GM12878 (cell line): ENCODE data around the gene CFAP45. TPM values are rescaled to one million over a fixed set of nuclear protein-coding genes. Genes with fewer than 3 reads are reported as not detected.

ENCODE experiments used
- ASH2L ChIP-seq: fragments of 300-600, 200-600 bp; sonication (generic); IDR thresholded peaks from 2 replicates; pipeline ENCODE4 v1.6.1; 2017; ENCODE audit warnings: low read depth, mild to moderate bottlenecking, borderline replicate concordance
- ATF3 ChIP-seq: IDR thresholded peaks from 2 replicates; pipeline ENCODE4 v1.6.1; 2011; ENCODE audit warnings: low read depth, mild to moderate bottlenecking, low read length, moderate library complexity, borderline replicate concordance; ENCODE audit errors: extremely low read depth
- BCL3 ChIP-seq: IDR thresholded peaks from 2 replicates; pipeline ENCODE4 v1.6.1; 2011; ENCODE audit warnings: borderline replicate concordance, low read depth, mild to moderate bottlenecking, moderate library complexity, low read length; ENCODE audit not compliant: insufficient read depth, poor library complexity, severe bottlenecking
- CBX3 ChIP-seq: fragments of 200-600 bp; sonication (generic); IDR thresholded peaks from 2 replicates; pipeline ENCODE4 v1.6.1; 2016; ENCODE audit warnings: low read depth, borderline replicate concordance
- CBX5 ChIP-seq: sonication (generic); IDR thresholded peaks from 2 replicates; pipeline ENCODE4 v1.6.1; 2016; ENCODE audit warnings: low read depth, moderate library complexity, mild to moderate bottlenecking, inconsistent platforms
- CREB1 ChIP-seq: IDR thresholded peaks from 2 replicates; pipeline ENCODE4 v1.6.1; 2012; ENCODE audit warnings: low read depth, mild to moderate bottlenecking, inconsistent platforms
- FOXM1 ChIP-seq: IDR thresholded peaks from 2 replicates; pipeline ENCODE4 v1.6.1; 2012; ENCODE audit warnings: low read depth, mild to moderate bottlenecking, inconsistent platforms, low read length, moderate library complexity
- IKZF1 ChIP-seq: fragments of 450-650 bp; conservative IDR thresholded peaks from 2 replicates; pipeline ENCODE4 v1.6.1; 2017; ENCODE audit warnings: antibody characterized with exemption, mild to moderate bottlenecking
- JUNB ChIP-seq: IDR thresholded peaks from 2 replicates; pipeline ENCODE4 v1.6.1; 2016; ENCODE audit warnings: antibody characterized with exemption, mild to moderate bottlenecking
- KLF5 ChIP-seq: fragments of 450-650 bp; IDR thresholded peaks from 2 replicates; pipeline ENCODE4 v1.6.1; 2014; ENCODE audit warnings: mild to moderate bottlenecking; ENCODE audit not compliant: partially characterized antibody
- LARP7 ChIP-seq: fragments of 450-650 bp; IDR thresholded peaks from 2 replicates; pipeline ENCODE4 v1.6.1; 2017; ENCODE audit warnings: mild to moderate bottlenecking
- MTA3 ChIP-seq: IDR thresholded peaks from 2 replicates; pipeline ENCODE4 v1.6.1; 2012; ENCODE audit warnings: low read length, inconsistent platforms, borderline replicate concordance
- MYB ChIP-seq: fragments of 150-350 bp; IDR thresholded peaks from 2 replicates; pipeline ENCODE4 v1.6.1; 2014; ENCODE audit warnings: mild to moderate bottlenecking, low read depth, low read length, borderline replicate concordance
- RAD51 ChIP-seq: fragments of 450-650 bp; IDR thresholded peaks from 2 replicates; pipeline ENCODE4 v1.6.1; 2016; ENCODE audit warnings: moderate library complexity, mild to moderate bottlenecking, inconsistent platforms
- RELA ChIP-seq: fragments of 450-650 bp; IDR thresholded peaks from 2 replicates; pipeline ENCODE4 v1.8.0; 2014; ENCODE audit warnings: borderline replicate concordance; ENCODE audit not compliant: partially characterized antibody
- RFX5 ChIP-seq: IDR thresholded peaks from 2 replicates; pipeline ENCODE4 v1.6.1; 2011; ENCODE audit warnings: low read depth, low read length, improper control_type of control experiment
- SMARCA5 ChIP-seq: fragments of 450-650 bp; IDR thresholded peaks from 2 replicates; pipeline ENCODE4 v1.6.1; 2017; ENCODE audit warnings: mild to moderate bottlenecking
- SRF ChIP-seq, 2 experiments: IDR thresholded peaks; 2 replicates each; pipeline ENCODE4 v1.6.1; 2011; ENCODE audit warnings: low read depth in 2 of 2, low read length in 2 of 2, mild to moderate bottlenecking in 1 of 2, moderate library complexity in 1 of 2
- TCF3 ChIP-seq: IDR thresholded peaks from 2 replicates; pipeline ENCODE4 v1.6.1; 2012; ENCODE audit warnings: low read depth, mild to moderate bottlenecking, low read length, borderline replicate concordance; ENCODE audit not compliant: insufficient read depth
- ZNF207 ChIP-seq: fragments of 450-650 bp; IDR thresholded peaks from 2 replicates; pipeline ENCODE4 v1.6.1; 2014; ENCODE audit warnings: antibody characterized with exemption, mild to moderate bottlenecking, borderline replicate concordance
- polyA plus RNA-seq, 11 experiments: library from polyadenylated mRNA; depleted of rRNA in 4 of 11; unstranded in 6 of 11; stranded (reverse) in 5 of 11; fragments of >200 nt; fragmentation: Nextera tagmentation in 4 of 11; fragmentation: Illumina TruSeq in 1 of 11; extraction: Ambion mirVana in 4 of 11; extraction: Trizol in 1 of 11; gene quantifications; 1 replicate in 1 of 11; 2 replicates in 10 of 11; pipeline versions ENCODE4 v1.2.1 to v1.2.3, GENCODE V29; 2011 to 2016; ENCODE audit warnings: inconsistent platforms in 2 of 11, missing spikeins in 2 of 11, low read depth in 1 of 11
- total RNA-seq, 4 experiments: library from RNA; depleted of rRNA in 3 of 4; stranded (reverse); fragments of >200 nt in 3 of 4; fragmentation: Illumina TruSeq in 1 of 4; extraction: Trizol in 1 of 4; gene quantifications; 2 replicates each; pipeline versions ENCODE4 v1.2.1 to v1.2.3, GENCODE V29; 2013 to 2021
- TF ChIP-seq, protein P1 (sequence below): fragments of 150-350 bp; IDR thresholded peaks from 2 replicates; pipeline ENCODE4 v1.6.1; 2016; ENCODE audit warnings: low read depth, low read length

Gene CFAP45
- total and polyA plus RNA-seq, 10 of the 15 experiments (the other 5 are each of a cell fraction or from before 2014, with no cell fraction given): 0.43 to 0.91 (median 0.67) TPM

DNA sequence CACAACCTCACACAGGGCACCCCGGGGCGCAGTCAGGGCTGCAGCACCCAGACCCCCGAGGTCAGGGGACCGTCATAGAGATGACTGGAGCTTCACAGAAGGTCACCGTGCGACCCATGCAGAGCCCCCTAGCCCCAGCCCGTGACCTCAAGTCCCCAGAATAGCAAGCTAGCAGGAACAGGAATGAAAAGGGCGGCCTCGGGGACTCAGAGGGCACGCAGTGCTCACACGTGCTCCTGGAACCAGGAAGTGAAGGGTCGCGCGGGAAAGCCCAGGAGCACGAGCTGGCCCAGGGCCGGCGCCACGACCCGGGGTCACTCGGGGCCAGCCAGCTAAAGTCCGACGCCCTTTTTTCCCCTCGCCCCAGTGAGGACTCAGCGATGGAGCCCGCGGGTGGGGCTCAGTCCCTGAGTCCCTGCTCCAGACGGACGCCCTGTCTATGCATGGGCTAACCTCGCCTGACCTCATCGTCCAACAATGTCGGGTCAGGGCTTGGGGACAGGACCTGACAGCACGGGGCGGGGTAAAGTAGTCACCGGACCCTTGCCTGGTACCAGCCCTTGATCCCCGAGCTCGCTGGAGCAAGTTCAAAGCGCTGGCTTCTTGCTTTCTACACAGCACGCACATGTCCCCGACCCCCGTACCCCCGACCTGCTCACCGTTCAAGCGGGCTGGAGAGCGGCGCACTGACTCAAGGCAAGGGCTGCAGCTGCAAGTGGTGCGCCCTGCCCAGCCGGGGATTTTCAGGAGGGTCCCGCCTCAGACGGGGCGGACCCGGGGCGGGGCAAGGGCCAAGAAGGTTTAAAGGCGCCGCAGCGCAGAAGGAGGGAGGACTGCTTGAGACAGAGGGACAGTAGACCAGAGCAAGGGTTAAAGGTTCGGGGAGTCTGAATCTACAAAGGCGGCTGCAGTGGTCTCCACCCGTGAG, 25.1 kb upstream of the CFAP45 start, which contains the start of gene TAGLN2 (continued):
- peak; percentile 68; the same call in 1 of the 2 replicates for TF ChIP-seq SMARCA5
- peak; percentile 81 for TF ChIP-seq LARP7
- 0 out of 2 replicates have a peak, but pooled peaks have one; percentile 34 for TF ChIP-seq ZNF207
- TF ChIP-seq TCF3: peak; percentile 91
- TF ChIP-seq FOXM1: 0 out of 2 replicates have a peak, but pooled peaks have one; percentile 24
- no peak for TF ChIP-seq RAD51
- TF ChIP-seq KLF5: peak; percentile 36
- TF ChIP-seq BCL3: no peak
- TF ChIP-seq CREB1: no peak; the same call in 1 of the 2 replicates
- TF ChIP-seq MYB: no peak
- TF ChIP-seq ATF3: no peak
- TF ChIP-seq CBX3: no peak
- TF ChIP-seq, protein P1, sequence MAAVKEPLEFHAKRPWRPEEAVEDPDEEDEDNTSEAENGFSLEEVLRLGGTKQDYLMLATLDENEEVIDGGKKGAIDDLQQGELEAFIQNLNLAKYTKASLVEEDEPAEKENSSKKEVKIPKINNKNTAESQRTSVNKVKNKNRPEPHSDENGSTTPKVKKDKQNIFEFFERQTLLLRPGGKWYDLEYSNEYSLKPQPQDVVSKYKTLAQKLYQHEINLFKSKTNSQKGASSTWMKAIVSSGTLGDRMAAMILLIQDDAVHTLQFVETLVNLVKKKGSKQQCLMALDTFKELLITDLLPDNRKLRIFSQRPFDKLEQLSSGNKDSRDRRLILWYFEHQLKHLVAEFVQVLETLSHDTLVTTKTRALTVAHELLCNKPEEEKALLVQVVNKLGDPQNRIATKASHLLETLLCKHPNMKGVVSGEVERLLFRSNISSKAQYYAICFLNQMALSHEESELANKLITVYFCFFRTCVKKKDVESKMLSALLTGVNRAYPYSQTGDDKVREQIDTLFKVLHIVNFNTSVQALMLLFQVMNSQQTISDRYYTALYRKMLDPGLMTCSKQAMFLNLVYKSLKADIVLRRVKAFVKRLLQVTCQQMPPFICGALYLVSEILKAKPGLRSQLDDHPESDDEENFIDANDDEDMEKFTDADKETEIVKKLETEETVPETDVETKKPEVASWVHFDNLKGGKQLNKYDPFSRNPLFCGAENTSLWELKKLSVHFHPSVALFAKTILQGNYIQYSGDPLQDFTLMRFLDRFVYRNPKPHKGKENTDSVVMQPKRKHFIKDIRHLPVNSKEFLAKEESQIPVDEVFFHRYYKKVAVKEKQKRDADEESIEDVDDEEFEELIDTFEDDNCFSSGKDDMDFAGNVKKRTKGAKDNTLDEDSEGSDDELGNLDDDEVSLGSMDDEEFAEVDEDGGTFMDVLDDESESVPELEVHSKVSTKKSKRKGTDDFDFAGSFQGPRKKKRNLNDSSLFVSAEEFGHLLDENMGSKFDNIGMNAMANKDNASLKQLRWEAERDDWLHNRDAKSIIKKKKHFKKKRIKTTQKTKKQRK: no peak
- no peak for TF ChIP-seq RELA
- no peak for TF ChIP-seq CBX5
- TF ChIP-seq MTA3: no peak
- 0 out of 2 replicates have a peak, but pooled peaks have one; percentile 28 for TF ChIP-seq RFX5
- TF ChIP-seq IKZF1: no peak; the same call in none of the 2 replicates
- no peak for TF ChIP-seq JUNB
- no peak for TF ChIP-seq ASH2L
- no peak for TF ChIP-seq SRF (IDR thresholded peaks at IDR 0.05; ENCODE audit: low read depth in 2 of 2, low read length in 2 of 2)
